PC-3 (cell line): ENCODE measurements around the gene SH3RF3. TPM values are rescaled to one million over a fixed set of nuclear protein-coding genes. Genes with fewer than 3 reads are reported as not detected.

Experiments
- ATAC-seq: fragments of 200-7000 bp; cut with Tn5 transposase; 2 replicates; pipeline ENCODE4 v1.9.1; 2020; ENCODE audit warnings: mild to moderate bottlenecking, moderate library complexity
- BruUV-seq: library from RNA; stranded (reverse); fragments of 400-500 nt; replicated peaks from 2 replicates; lab custom pipeline; 2021; lab: Mats Ljungman, UMichigan
- CTCF ChIA-PET: fragments of 300-600 bp; sonication (Branson Sonifier 250); formaldehyde crosslinking; loops from one replicate; lab custom pipeline; 2022; ENCODE audit warnings: antibody characterized with exemption; lab: Charles Lee
- POLR2A ChIA-PET: fragments of 300-600 bp; sonication (Branson Sonifier 250); formaldehyde crosslinking; loops from one replicate; lab custom pipeline; 2022; ENCODE audit warnings: antibody characterized with exemption; ENCODE audit not compliant: unreplicated experiment; lab: Charles Lee
- DNase-seq: peaks from one replicate; pipeline ENCODE4 v3.0.0-alpha.2; 2015
- H2AFZ ChIP-seq: fragments of 300-600 bp; sonication (generic); 2 replicates; pipeline ENCODE4 v1.6.0; 2016; ENCODE audit warnings: antibody characterized with exemption, low read length
- H3F3A ChIP-seq: fragments of 300-600 bp; sonication (generic); one replicate; pipeline ENCODE4 v1.6.0; 2017; ENCODE audit warnings: antibody characterized with exemption, low read length, control low read depth, mild to moderate bottlenecking; ENCODE audit not compliant: unreplicated experiment
- H3K27ac ChIP-seq: fragments of 300-600 bp; sonication (generic); 2 replicates; pipeline ENCODE4 v1.5.1; 2016; ENCODE audit warnings: mild to moderate bottlenecking, low read length
- H3K27me3 ChIP-seq: fragments of 300-600 bp; sonication (generic); 2 replicates; pipeline ENCODE4 v1.6.1; 2016; ENCODE audit warnings: low read length, mixed read lengths
- H3K36me3 ChIP-seq: fragments of 300-600 bp; sonication (generic); 2 replicates; pipeline ENCODE4 v1.6.1; 2016; ENCODE audit warnings: low read depth, mixed run types, low read length, mixed read lengths
- H3K4me1 ChIP-seq: fragments of 300-600 bp; sonication (generic); 2 replicates; pipeline ENCODE4 v1.5.1; 2016; ENCODE audit warnings: low read length; ENCODE audit not compliant: insufficient read depth
- H3K4me2 ChIP-seq: fragments of 300-600 bp; sonication (generic); 2 replicates; pipeline ENCODE4 v1.6.0; 2016; ENCODE audit warnings: low read length
- H3K4me3 ChIP-seq: fragments of 300-600 bp; sonication (generic); 2 replicates; pipeline ENCODE4 v1.5.1; 2016; ENCODE audit warnings: mild to moderate bottlenecking, low read length, mixed read lengths
- H3K79me2 ChIP-seq: fragments of 300-600 bp; sonication (generic); 2 replicates; pipeline ENCODE4 v1.6.1; 2017; ENCODE audit warnings: low read length, mixed read lengths
- H3K9ac ChIP-seq: fragments of 300-600 bp; sonication (generic); 2 replicates; pipeline ENCODE4 v1.6.0; 2016; ENCODE audit warnings: mild to moderate bottlenecking, low read length
- H3K9me2 ChIP-seq: fragments of 300-600 bp; sonication (generic); replicated peaks from 2 replicates; pipeline ENCODE4 v1.6.1; 2016; ENCODE audit warnings: mixed run types, low read length, mixed read lengths
- H3K9me3 ChIP-seq: fragments of 300-600 bp; sonication (generic); 2 replicates; pipeline ENCODE4 v1.6.1; 2016; ENCODE audit warnings: low read length, mixed read lengths
- H4K20me1 ChIP-seq: fragments of 300-600 bp; sonication (generic); 2 replicates; pipeline ENCODE4 v1.6.1; 2016; ENCODE audit warnings: low read length, mixed read lengths
- EZH2 ChIP-seq: fragments of 300-600 bp; sonication (generic); IDR thresholded peaks from one replicate; pipeline ENCODE4 v1.6.1; 2017; ENCODE audit warnings: antibody characterized with exemption, mild to moderate bottlenecking, low read length; ENCODE audit not compliant: unreplicated experiment
- EZH2phosphoT487 ChIP-seq: fragments of 300-600 bp; sonication (generic); IDR thresholded peaks from 2 replicates; pipeline ENCODE4 v1.6.1; 2018; ENCODE audit warnings: mild to moderate bottlenecking, antibody characterized with exemption, low read length, borderline replicate concordance
- intact Hi-C: fragments of 100-400 bp; cut with micrococcal nuclease; formaldehyde crosslinking; loops from 2 replicates; pipeline ENCODE4 v1.9.0; 2023
- total RNA-seq: library from RNA; depleted of rRNA; stranded (reverse); fragments of >200 nt; gene quantifications from 2 replicates; pipeline ENCODE4 v1.2.3, GENCODE V29; 2014
- TF ChIP-seq, protein P1 (sequence below): fragments of 300-600 bp; sonication (generic); conservative IDR thresholded peaks from 2 replicates; pipeline ENCODE4 v1.5.1; 2017; ENCODE audit warnings: antibody characterized with exemption, low read depth, mild to moderate bottlenecking, low read length

The SH3RF3 gene
- total RNA-seq, 1 experiment from 2014 or later: 11.7 TPM

- H3K4me2 ChIP-seq: no peak overlapping the region
- H3K4me1 ChIP-seq: peaks cover 9% of the 10 kb centered on the region; the same call in 1 of the 2 replicates
- H3K27me3 ChIP-seq: no peaks in the 10 kb centered on the region
- ChIA-PET CTCF (interaction anchor here (0.6 kb wide), 1 partner anchor 38 kb away, joined by 8 read pairs; no protein-coding TSS in a partner anchor), POLR2A (no interaction called here)
- no peak overlapping the region for H3K27ac ChIP-seq
- no peak for DNase-seq
- no peaks in the 10 kb centered on the region for H3K79me2 ChIP-seq
- no peak for TF ChIP-seq EZH2phosphoT487
- TF ChIP-seq EZH2: no peak
- TF ChIP-seq, protein P1, sequence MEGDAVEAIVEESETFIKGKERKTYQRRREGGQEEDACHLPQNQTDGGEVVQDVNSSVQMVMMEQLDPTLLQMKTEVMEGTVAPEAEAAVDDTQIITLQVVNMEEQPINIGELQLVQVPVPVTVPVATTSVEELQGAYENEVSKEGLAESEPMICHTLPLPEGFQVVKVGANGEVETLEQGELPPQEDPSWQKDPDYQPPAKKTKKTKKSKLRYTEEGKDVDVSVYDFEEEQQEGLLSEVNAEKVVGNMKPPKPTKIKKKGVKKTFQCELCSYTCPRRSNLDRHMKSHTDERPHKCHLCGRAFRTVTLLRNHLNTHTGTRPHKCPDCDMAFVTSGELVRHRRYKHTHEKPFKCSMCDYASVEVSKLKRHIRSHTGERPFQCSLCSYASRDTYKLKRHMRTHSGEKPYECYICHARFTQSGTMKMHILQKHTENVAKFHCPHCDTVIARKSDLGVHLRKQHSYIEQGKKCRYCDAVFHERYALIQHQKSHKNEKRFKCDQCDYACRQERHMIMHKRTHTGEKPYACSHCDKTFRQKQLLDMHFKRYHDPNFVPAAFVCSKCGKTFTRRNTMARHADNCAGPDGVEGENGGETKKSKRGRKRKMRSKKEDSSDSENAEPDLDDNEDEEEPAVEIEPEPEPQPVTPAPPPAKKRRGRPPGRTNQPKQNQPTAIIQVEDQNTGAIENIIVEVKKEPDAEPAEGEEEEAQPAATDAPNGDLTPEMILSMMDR: no peak
- H3F3A ChIP-seq: no peaks in the 10 kb centered on the region
- no peaks in the 10 kb centered on the region for H3K36me3 ChIP-seq
- no peak for ATAC-seq
- intact Hi-C loops: no loop called here
- H3K4me3 ChIP-seq: no peak overlapping the region
- H3K9ac ChIP-seq: no peak overlapping the region
- no TSS peak for BruUV-seq
- no peaks in the 10 kb centered on the region for H3K9me3 ChIP-seq
- no peaks in the 10 kb centered on the region for H4K20me1 ChIP-seq
- no peaks in the 10 kb centered on the region for H3K9me2 ChIP-seq
- no peak overlapping the region for H2AFZ ChIP-seq
Observed at GRCh38 chr2:109381327-109381820, 252.4 kb downstream of the SH3RF3 start.

DNA sequence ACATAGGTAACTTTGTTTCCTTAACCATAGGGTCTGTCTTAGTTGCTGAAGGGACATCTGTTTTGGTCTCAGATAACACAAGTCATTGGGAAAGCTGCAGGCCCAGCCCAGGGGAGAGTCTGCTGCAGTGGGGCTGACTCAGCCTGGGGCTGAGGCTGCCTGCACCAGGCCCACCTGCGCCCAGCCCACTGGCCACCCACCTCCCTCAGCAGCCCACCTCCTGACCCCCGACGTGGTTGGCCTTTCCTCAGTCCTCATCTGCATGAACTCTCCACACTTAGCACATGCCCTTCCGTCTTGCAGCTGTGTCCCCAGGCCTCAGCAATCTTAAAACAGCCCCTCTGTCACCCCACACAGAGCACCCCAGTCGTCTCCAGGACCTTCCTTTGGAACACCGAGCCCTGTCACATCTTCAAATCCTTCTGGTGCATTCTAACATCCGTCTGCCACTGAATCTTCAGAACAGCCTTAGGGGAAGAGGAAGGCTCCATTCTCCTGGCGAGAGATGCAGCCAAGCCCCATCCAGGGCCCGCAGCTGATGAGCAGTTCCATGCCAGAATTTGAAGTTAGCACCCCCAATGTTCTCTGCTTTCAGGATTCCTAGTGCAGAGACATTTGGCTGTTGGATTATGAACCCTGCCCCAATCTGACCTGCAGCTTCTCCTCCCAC is 253.4 kb downstream of the SH3RF3 start:
- H3F3A ChIP-seq: no peaks in the 10 kb centered on the region
- intact Hi-C loops: no loop called here
- TF ChIP-seq EZH2phosphoT487: no peak
- H2AFZ ChIP-seq: no peak overlapping the region
- ATAC-seq (no peak), DNase-seq (no peak)
- H3K9me3 ChIP-seq: no peaks in the 10 kb centered on the region
- CTCF ChIA-PET: no interaction called here
- no peaks in the 10 kb centered on the region for H3K9me2 ChIP-seq
- no peaks in the 10 kb centered on the region for H3K27me3 ChIP-seq
- H3K4me3 ChIP-seq: no peak overlapping the region
- no peak overlapping the region for H3K27ac ChIP-seq
- no peak overlapping the region for H3K4me2 ChIP-seq
- H3K79me2 ChIP-seq: no peaks in the 10 kb centered on the region
- BruUV-seq: no TSS peak
- POLR2A ChIA-PET: no interaction called here
- H3K36me3 ChIP-seq: no peaks in the 10 kb centered on the region
- no peak overlapping the region for H3K9ac ChIP-seq
- peaks cover 8% of the 10 kb centered on the region; the same call in 1 of the 2 replicates for H3K4me1 ChIP-seq
- no peaks in the 10 kb centered on the region for H4K20me1 ChIP-seq

GRCh38 chr2:109382951-109383350 is 253.9 kb downstream of the SH3RF3 start:
- intact Hi-C loops: no loop called here
- DNase-seq: peak; percentile 48

More at GRCh38 chr2:109382951-109383350, 253.9 kb downstream of the SH3RF3 start:
- Histone ChIP-seq H2AFZ (no peak overlapping the region), H3K4me2 (no peak overlapping the region), H3K9me2 (no peaks in the 10 kb centered on the region), H3K4me3 (no peak overlapping the region), H3K9me3 (no peaks in the 10 kb centered on the region), H3K9ac (no peak overlapping the region), H4K20me1 (no peaks in the 10 kb centered on the region), H3K36me3 (no peaks in the 10 kb centered on the region), H3K27ac (no peak overlapping the region), H3F3A (no peaks in the 10 kb centered on the region), H3K79me2 (no peaks in the 10 kb centered on the region), H3K4me1 (peaks cover 8% of the 10 kb centered on the region; the same call in 1 of the 2 replicates), H3K27me3 (no peaks in the 10 kb centered on the region)
- ChIA-PET POLR2A (no interaction called here), CTCF (no interaction called here)
- ATAC-seq: 0 out of 2 replicates have a peak, but pooled peaks have one; percentile 24
- no TSS peak for BruUV-seq
- TF ChIP-seq EZH2: no peak
- no peak for TF ChIP-seq EZH2phosphoT487
- TF ChIP-seq, protein P1: no peak
